PC-3 (cell line): ENCODE measurements around the gene GPR146. TPM values are rescaled to one million over a fixed set of nuclear protein-coding genes. Genes with fewer than 3 reads are reported as not detected.

ENCODE experiments used
- ATAC-seq: fragments of 200-7000 bp; cut with Tn5 transposase; 2 replicates; pipeline ENCODE4 v1.9.1; 2020; ENCODE audit warnings: mild to moderate bottlenecking, moderate library complexity
- BruUV-seq: library from RNA; stranded (reverse); fragments of 400-500 nt; replicated peaks from 2 replicates; lab custom pipeline; 2021; lab: Mats Ljungman, UMichigan
- CTCF ChIA-PET: fragments of 300-600 bp; sonication (Branson Sonifier 250); formaldehyde crosslinking; loops from one replicate; lab custom pipeline; 2022; ENCODE audit warnings: antibody characterized with exemption; lab: Charles Lee
- POLR2A ChIA-PET: fragments of 300-600 bp; sonication (Branson Sonifier 250); formaldehyde crosslinking; loops from one replicate; lab custom pipeline; 2022; ENCODE audit warnings: antibody characterized with exemption; ENCODE audit not compliant: unreplicated experiment; lab: Charles Lee
- DNase-seq: peaks from one replicate; pipeline ENCODE4 v3.0.0-alpha.2; 2015
- H2AFZ ChIP-seq: fragments of 300-600 bp; sonication (generic); 2 replicates; pipeline ENCODE4 v1.6.0; 2016; ENCODE audit warnings: antibody characterized with exemption, low read length
- H3F3A ChIP-seq: fragments of 300-600 bp; sonication (generic); one replicate; pipeline ENCODE4 v1.6.0; 2017; ENCODE audit warnings: antibody characterized with exemption, low read length, control low read depth, mild to moderate bottlenecking; ENCODE audit not compliant: unreplicated experiment
- H3K27ac ChIP-seq: fragments of 300-600 bp; sonication (generic); 2 replicates; pipeline ENCODE4 v1.5.1; 2016; ENCODE audit warnings: mild to moderate bottlenecking, low read length
- H3K27me3 ChIP-seq: fragments of 300-600 bp; sonication (generic); 2 replicates; pipeline ENCODE4 v1.6.1; 2016; ENCODE audit warnings: low read length, mixed read lengths
- H3K36me3 ChIP-seq: fragments of 300-600 bp; sonication (generic); 2 replicates; pipeline ENCODE4 v1.6.1; 2016; ENCODE audit warnings: low read depth, mixed run types, low read length, mixed read lengths
- H3K4me1 ChIP-seq: fragments of 300-600 bp; sonication (generic); 2 replicates; pipeline ENCODE4 v1.5.1; 2016; ENCODE audit warnings: low read length; ENCODE audit not compliant: insufficient read depth
- H3K4me2 ChIP-seq: fragments of 300-600 bp; sonication (generic); 2 replicates; pipeline ENCODE4 v1.6.0; 2016; ENCODE audit warnings: low read length
- H3K4me3 ChIP-seq: fragments of 300-600 bp; sonication (generic); 2 replicates; pipeline ENCODE4 v1.5.1; 2016; ENCODE audit warnings: mild to moderate bottlenecking, low read length, mixed read lengths
- H3K79me2 ChIP-seq: fragments of 300-600 bp; sonication (generic); 2 replicates; pipeline ENCODE4 v1.6.1; 2017; ENCODE audit warnings: low read length, mixed read lengths
- H3K9ac ChIP-seq: fragments of 300-600 bp; sonication (generic); 2 replicates; pipeline ENCODE4 v1.6.0; 2016; ENCODE audit warnings: mild to moderate bottlenecking, low read length
- H3K9me2 ChIP-seq: fragments of 300-600 bp; sonication (generic); replicated peaks from 2 replicates; pipeline ENCODE4 v1.6.1; 2016; ENCODE audit warnings: mixed run types, low read length, mixed read lengths
- H3K9me3 ChIP-seq: fragments of 300-600 bp; sonication (generic); 2 replicates; pipeline ENCODE4 v1.6.1; 2016; ENCODE audit warnings: low read length, mixed read lengths
- H4K20me1 ChIP-seq: fragments of 300-600 bp; sonication (generic); 2 replicates; pipeline ENCODE4 v1.6.1; 2016; ENCODE audit warnings: low read length, mixed read lengths
- EZH2 ChIP-seq: fragments of 300-600 bp; sonication (generic); IDR thresholded peaks from one replicate; pipeline ENCODE4 v1.6.1; 2017; ENCODE audit warnings: antibody characterized with exemption, mild to moderate bottlenecking, low read length; ENCODE audit not compliant: unreplicated experiment
- EZH2phosphoT487 ChIP-seq: fragments of 300-600 bp; sonication (generic); IDR thresholded peaks from 2 replicates; pipeline ENCODE4 v1.6.1; 2018; ENCODE audit warnings: mild to moderate bottlenecking, antibody characterized with exemption, low read length, borderline replicate concordance
- intact Hi-C: fragments of 100-400 bp; cut with micrococcal nuclease; formaldehyde crosslinking; loops from 2 replicates; pipeline ENCODE4 v1.9.0; 2023
- total RNA-seq: library from RNA; depleted of rRNA; stranded (reverse); fragments of >200 nt; gene quantifications from 2 replicates; pipeline ENCODE4 v1.2.3, GENCODE V29; 2014
- TF ChIP-seq, protein P1 (sequence below): fragments of 300-600 bp; sonication (generic); conservative IDR thresholded peaks from 2 replicates; pipeline ENCODE4 v1.5.1; 2017; ENCODE audit warnings: antibody characterized with exemption, low read depth, mild to moderate bottlenecking, low read length

Gene GPR146
- total RNA-seq, 1 experiment from 2014 or later = 2.7 TPM

DNA sequence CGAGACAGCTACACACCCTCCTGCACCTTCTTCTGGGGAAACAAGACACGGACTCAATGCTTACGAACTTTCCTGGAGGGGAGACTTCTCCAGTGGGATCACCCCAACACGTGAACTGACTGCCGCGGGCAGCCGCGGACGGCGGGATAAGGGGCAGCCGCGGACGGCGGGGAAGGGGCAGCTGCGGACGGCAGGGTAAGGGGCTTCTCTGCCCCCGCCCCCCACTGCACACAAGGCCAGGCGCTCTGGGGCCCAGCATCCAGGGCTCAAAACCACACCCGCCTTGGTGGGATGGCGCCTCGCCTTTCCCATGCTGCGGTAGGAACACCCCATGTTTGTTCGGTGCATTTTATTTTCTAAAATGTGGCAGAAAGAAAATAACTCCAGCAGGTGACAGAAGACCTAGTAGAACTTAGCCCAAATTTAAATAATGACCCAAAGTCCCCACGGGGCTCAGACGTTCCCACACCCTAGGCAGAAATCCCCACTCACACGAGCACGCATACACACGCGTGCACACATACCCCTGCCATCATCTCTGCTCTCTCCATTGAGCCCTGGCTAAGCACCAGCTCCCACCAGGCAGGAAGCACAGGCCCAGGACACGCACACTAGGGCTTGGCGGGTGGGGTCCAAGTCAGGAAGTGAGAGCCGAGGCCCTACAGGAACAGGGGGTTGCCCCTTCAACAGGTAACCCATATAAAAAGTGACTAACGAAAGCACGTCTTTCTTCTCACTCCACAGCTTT is 26.6 kb upstream of the GPR146 start:
- no peaks in the 10 kb centered on the region for H4K20me1 ChIP-seq
- CTCF ChIA-PET = no interaction called here
- peaks cover 2% of the 10 kb centered on the region; the same call in 1 of the 2 replicates for H3K36me3 ChIP-seq

DNA sequence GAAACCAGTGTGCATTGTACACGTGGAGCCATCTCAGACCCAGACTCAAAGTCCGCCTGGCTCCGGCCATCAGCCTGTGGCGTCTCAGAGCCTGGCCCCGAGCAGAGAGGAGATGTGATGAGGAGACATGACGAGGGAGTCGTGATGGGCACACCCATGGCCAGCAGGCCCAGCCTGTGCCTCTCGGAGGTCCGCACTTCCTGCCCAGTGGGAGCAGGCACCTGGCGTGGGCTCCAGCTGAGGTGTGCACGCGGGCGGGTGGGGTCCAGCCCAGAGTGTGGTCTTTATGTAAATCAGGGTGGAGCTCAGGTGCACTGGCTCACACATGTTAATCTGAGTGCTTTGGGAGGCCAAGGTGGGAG is 26.0 kb upstream of the GPR146 start:
- intact Hi-C loops = no loop called here
- no peaks in the 10 kb centered on the region for H3K4me1 ChIP-seq
- POLR2A ChIA-PET = no interaction called here

More for the DNA sequence above, 26.6 kb upstream of the GPR146 start:
- Histone ChIP-seq H3F3A (no peaks in the 10 kb centered on the region), H3K9me2 (no peaks in the 10 kb centered on the region), H3K4me2 (no peak overlapping the region), H3K4me3 (no peak overlapping the region), H3K9me3 (no peaks in the 10 kb centered on the region), H3K27ac (no peak overlapping the region), H3K4me1 (no peaks in the 10 kb centered on the region), H3K27me3 (no peaks in the 10 kb centered on the region), H3K9ac (no peak overlapping the region), H3K79me2 (0 out of 2 replicates have a peak, but pooled peaks cover under 1% of the 10 kb centered on the region), H2AFZ (no peak overlapping the region)
- intact Hi-C loops = no loop called here
- ATAC-seq (no peak), DNase-seq (no peak)
- BruUV-seq = no TSS peak
- no peak for TF ChIP-seq EZH2phosphoT487
- TF ChIP-seq EZH2 = no peak
- TF ChIP-seq, protein P1, sequence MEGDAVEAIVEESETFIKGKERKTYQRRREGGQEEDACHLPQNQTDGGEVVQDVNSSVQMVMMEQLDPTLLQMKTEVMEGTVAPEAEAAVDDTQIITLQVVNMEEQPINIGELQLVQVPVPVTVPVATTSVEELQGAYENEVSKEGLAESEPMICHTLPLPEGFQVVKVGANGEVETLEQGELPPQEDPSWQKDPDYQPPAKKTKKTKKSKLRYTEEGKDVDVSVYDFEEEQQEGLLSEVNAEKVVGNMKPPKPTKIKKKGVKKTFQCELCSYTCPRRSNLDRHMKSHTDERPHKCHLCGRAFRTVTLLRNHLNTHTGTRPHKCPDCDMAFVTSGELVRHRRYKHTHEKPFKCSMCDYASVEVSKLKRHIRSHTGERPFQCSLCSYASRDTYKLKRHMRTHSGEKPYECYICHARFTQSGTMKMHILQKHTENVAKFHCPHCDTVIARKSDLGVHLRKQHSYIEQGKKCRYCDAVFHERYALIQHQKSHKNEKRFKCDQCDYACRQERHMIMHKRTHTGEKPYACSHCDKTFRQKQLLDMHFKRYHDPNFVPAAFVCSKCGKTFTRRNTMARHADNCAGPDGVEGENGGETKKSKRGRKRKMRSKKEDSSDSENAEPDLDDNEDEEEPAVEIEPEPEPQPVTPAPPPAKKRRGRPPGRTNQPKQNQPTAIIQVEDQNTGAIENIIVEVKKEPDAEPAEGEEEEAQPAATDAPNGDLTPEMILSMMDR = no peak
- POLR2A ChIA-PET = no interaction called here

More for the DNA sequence above, 26.0 kb upstream of the GPR146 start:
- H3K36me3 ChIP-seq = peaks cover 2% of the 10 kb centered on the region; the same call in 1 of the 2 replicates
- peaks cover 6% of the 10 kb centered on the region; the same call in 1 of the 2 replicates for H3K79me2 ChIP-seq
- no peaks in the 10 kb centered on the region for H3K27me3 ChIP-seq
- no peak overlapping the region for H3K4me3 ChIP-seq
- no peak overlapping the region for H3K9ac ChIP-seq
- H4K20me1 ChIP-seq = no peaks in the 10 kb centered on the region
- CTCF ChIA-PET = no interaction called here
- no peak overlapping the region for H3K4me2 ChIP-seq
- H3K9me3 ChIP-seq = no peaks in the 10 kb centered on the region
- ATAC-seq = no peak
- no peaks in the 10 kb centered on the region for H3K9me2 ChIP-seq
- DNase-seq = no peak
- TF ChIP-seq EZH2phosphoT487 (no peak), EZH2 (no peak)
- TF ChIP-seq, protein P1 = no peak
- H2AFZ ChIP-seq = no peak overlapping the region
- no peak overlapping the region for H3K27ac ChIP-seq
- H3F3A ChIP-seq = no peaks in the 10 kb centered on the region
- BruUV-seq = no TSS peak
